HepG2 (cell line): ENCODE measurements around the gene SATB2. TPM values are rescaled to one million over a fixed set of nuclear protein-coding genes. Genes with fewer than 3 reads are reported as not detected.

Experiments used
- ATAC-seq: fragments of 200-7000 bp; cut with Tn5 transposase; 3 replicates; pipeline ENCODE4 v1.9.1; 2020; ENCODE audit warnings: mild to moderate bottlenecking, moderate library complexity
- BruUV-seq: library from RNA; stranded (reverse); fragments of 400-500 nt; replicated peaks from 2 replicates; lab custom pipeline; 2021; lab: Mats Ljungman, UMichigan
- CTCF ChIA-PET: fragments of 300-600 bp; formaldehyde crosslinking; extraction: SDS; loops from one replicate; lab custom pipeline; 2021; ENCODE audit warnings: low total read pairs, inconsistent platforms, low intra/inter-chr PET ratio; lab: Yijun Ruan, JAX
- POLR2A ChIA-PET: fragments of 350-600 bp; sonication (Branson Sonifier 250); formaldehyde crosslinking; loops from one replicate; lab custom pipeline; 2020; ENCODE audit warnings: antibody characterized with exemption, inconsistent platforms; lab: Yijun Ruan, JAX
- DNase-seq: peaks from one replicate; pipeline ENCODE4 v3.0.0-alpha.2; 2015; ENCODE audit warnings: low spot score
- FAIRE-seq: peaks from 3 replicates; lab custom pipeline; 2011; peaks lifted over from hg19 to GRCh38; lab: Jason Lieb, UNC
- H2AFZ ChIP-seq: one replicate; pipeline ENCODE4 v1.6.1; 2011; ENCODE audit warnings: low read length, inconsistent platforms
- H3K27ac ChIP-seq: fragments of 300-600 bp; 3 replicates; pipeline ENCODE4 v1.8.0; 2011; ENCODE audit warnings: mixed run types, mild to moderate bottlenecking, mixed read lengths, low read length, inconsistent platforms; ENCODE audit not compliant: insufficient read depth; ENCODE audit errors: extremely low read length
- H3K27me3 ChIP-seq, 2 experiments: fragments of 200-600 bp in 1 of 2; 2 replicates in 1 of 2; 3 replicates in 1 of 2; pipeline versions ENCODE4 v1.6.0 to v1.8.0; 2011; ENCODE audit warnings: low read length in 2 of 2, mild to moderate bottlenecking in 2 of 2, moderate library complexity in 2 of 2, inconsistent platforms in 1 of 2; ENCODE audit not compliant: insufficient read depth in 2 of 2, control insufficient read depth in 1 of 2
- H3K36me3 ChIP-seq, 2 experiments: fragments of 200-600 bp in 1 of 2; replicated peaks in 1 of 2; 2 replicates in 1 of 2; 3 replicates in 1 of 2; pipeline versions ENCODE4 v1.5.1 to v1.8.0; 2011; ENCODE audit warnings: low read length in 2 of 2, inconsistent platforms in 1 of 2; ENCODE audit not compliant: insufficient read depth in 2 of 2, control insufficient read depth in 1 of 2
- H3K4me1 ChIP-seq: 2 replicates; pipeline ENCODE4 v1.5.1; 2012; ENCODE audit warnings: low read length, inconsistent platforms; ENCODE audit not compliant: insufficient read depth
- H3K4me2 ChIP-seq: 2 replicates; pipeline ENCODE4 v1.6.0; 2011; ENCODE audit warnings: low read depth, low read length, inconsistent platforms
- H3K4me3 ChIP-seq, 3 experiments: fragments of 200-600 bp in 1 of 3; sonication (generic), shearing (Covaris generic) in 1 of 3; replicated peaks in 1 of 3; 2 replicates each; pipeline ENCODE4 v1.5.1; 2011 to 2016; ENCODE audit warnings: low read length in 3 of 3, inconsistent platforms in 2 of 3, low read depth in 2 of 3, mild to moderate bottlenecking in 2 of 3, control low read depth in 1 of 3, mixed read lengths in 1 of 3; ENCODE audit not compliant: insufficient read depth in 1 of 3
- H3K79me2 ChIP-seq: one replicate; pipeline ENCODE4 v1.6.1; 2011; ENCODE audit warnings: low read length, inconsistent platforms; ENCODE audit not compliant: insufficient read depth
- H3K9ac ChIP-seq: 2 replicates; pipeline ENCODE4 v1.6.0; 2011; ENCODE audit warnings: mild to moderate bottlenecking, low read depth, low read length, inconsistent platforms; ENCODE audit not compliant: insufficient read depth
- H3K9me3 ChIP-seq: 2 replicates; pipeline ENCODE4 v1.5.1; 2012; ENCODE audit warnings: mild to moderate bottlenecking, low read length
- H4K20me1 ChIP-seq: 2 replicates; pipeline ENCODE4 v1.6.0; 2011; ENCODE audit warnings: inconsistent platforms, mild to moderate bottlenecking, low read length, moderate library complexity; ENCODE audit not compliant: insufficient read depth
- ATAD3A ChIP-seq: sonication (generic); formaldehyde crosslinking; IDR thresholded peaks from 2 replicates; pipeline ENCODE4 v1.4.0; 2020; ENCODE audit warnings: missing genetic modification reagents
- CAMTA2 ChIP-seq: sonication (generic); formaldehyde crosslinking; IDR thresholded peaks from 2 replicates; pipeline ENCODE4 v1.4.0; 2020; ENCODE audit warnings: mild to moderate bottlenecking, missing genetic modification reagents, borderline replicate concordance
- FOSL2 ChIP-seq: sonication (generic); formaldehyde crosslinking; IDR thresholded peaks from 2 replicates; pipeline ENCODE4 v1.4.0; 2020; ENCODE audit warnings: missing genetic modification reagents
- JUNB ChIP-seq: sonication (generic); formaldehyde crosslinking; IDR thresholded peaks from 2 replicates; pipeline ENCODE4 v1.8.0; 2022; ENCODE audit warnings: missing genetic modification reagents, mild to moderate bottlenecking, borderline replicate concordance
- PRMT3 ChIP-seq: sonication (generic); formaldehyde crosslinking; IDR thresholded peaks from 2 replicates; pipeline ENCODE4 v1.8.1; 2022; ENCODE audit warnings: low read depth, mild to moderate bottlenecking, moderate library complexity, missing genetic modification reagents, borderline replicate concordance
- SMARCE1 ChIP-seq: fragments of 450-650 bp; IDR thresholded peaks from 2 replicates; pipeline ENCODE4 v1.6.1; 2017; ENCODE audit warnings: borderline replicate concordance
- THRA ChIP-seq: sonication (generic); formaldehyde crosslinking; IDR thresholded peaks from 2 replicates; pipeline ENCODE4 v1.4.0; 2020; ENCODE audit warnings: missing genetic modification reagents, borderline replicate concordance
- ZFX ChIP-seq: sonication (generic); formaldehyde crosslinking; IDR thresholded peaks from 2 replicates; pipeline ENCODE4 v1.4.0; 2020; ENCODE audit warnings: mild to moderate bottlenecking, low read depth, missing genetic modification reagents, moderate library complexity
- ZMAT5 ChIP-seq: sonication (generic); formaldehyde crosslinking; IDR thresholded peaks from 2 replicates; pipeline ENCODE4 v1.5.0; 2020; ENCODE audit warnings: mild to moderate bottlenecking, low read depth, missing genetic modification reagents, borderline replicate concordance
- ZNF883 ChIP-seq: sonication (generic); formaldehyde crosslinking; IDR thresholded peaks from 2 replicates; pipeline ENCODE4 v1.5.1; 2020; ENCODE audit warnings: mild to moderate bottlenecking, missing genetic modification reagents; ENCODE audit errors: not compliant biosample characterization
- ZSCAN9 ChIP-seq: IDR thresholded peaks from 2 replicates; pipeline ENCODE4 v1.6.1; 2016; ENCODE audit warnings: borderline replicate concordance
- ZZZ3 ChIP-seq: sonication (generic); formaldehyde crosslinking; IDR thresholded peaks from 2 replicates; pipeline ENCODE4 v1.4.0; 2020; ENCODE audit warnings: missing genetic modification reagents, mild to moderate bottlenecking, borderline replicate concordance
- whole genome bisulfite sequencing: methylation state at CpG from one replicate; pipeline ENCODE4 v1.1.6; 2017; ENCODE audit warnings: low lambda C conversion rate; 5-methylcytosine and 5-hydroxymethylcytosine counted together
- in situ Hi-C: cut with HindIII; loops from 2 replicates; pipeline ENCODE4 v1.10.0; 2017; ENCODE audit warnings: low pct_unique_long_range_greater_than_20kb; ENCODE audit not compliant: extremely low pct_ligation_motif_present
- intact Hi-C: fragments of 100-400 bp; cut with micrococcal nuclease; formaldehyde crosslinking; loops from one replicate; pipeline ENCODE4 v1.10.0; 2022; ENCODE audit not compliant: unreplicated experiment
- polyA plus RNA-seq, 8 experiments: library from polyadenylated mRNA; depleted of rRNA in 3 of 8; stranded (reverse) in 7 of 8; unstranded in 1 of 8; fragments of >200 nt; fragmentation: Illumina TruSeq in 4 of 8; extraction: Trizol in 4 of 8; gene quantifications; 2 replicates each; pipeline versions ENCODE4 v1.2.1 to v1.2.3, GENCODE V29; 2011 to 2016; ENCODE audit warnings: low read depth in 4 of 8, missing spikeins in 1 of 8, mixed read lengths in 1 of 8; ENCODE audit not compliant: insufficient read depth in 1 of 8
- total RNA-seq, 5 experiments: library from RNA; depleted of rRNA; stranded (reverse); fragments of >200 nt; fragmentation: Illumina TruSeq; extraction: Trizol; gene quantifications; 2 replicates each; pipeline ENCODE4 v1.2.3, GENCODE V29; 2016; ENCODE audit warnings: low read depth in 1 of 5

The SATB2 gene
- total and polyA plus RNA-seq, 2 of the 13 experiments (the other 11 are each of a cell fraction or from before 2014, with no cell fraction given): 2.5 to 5.5 TPM

- Histone ChIP-seq H3K79me2 (no peaks in the 10 kb centered on the region), H3K4me3 (no peak overlapping the region), H3K9ac (no peak overlapping the region), H3K4me1 (no peaks in the 10 kb centered on the region), H3K4me2 (no peak overlapping the region)
- intact Hi-C loops: no loop called here
- FAIRE-seq: no peak
- CTCF ChIA-PET: no interaction called here
- no peak for DNase-seq
- TF ChIP-seq SMARCE1: no peak
- TF ChIP-seq, all 625 proteins: peak for 0
- no peaks in the 10 kb centered on the region for H4K20me1 ChIP-seq
- H2AFZ ChIP-seq: no peak overlapping the region
- H3K9me3 ChIP-seq: peaks cover 11% of the 10 kb centered on the region; the same call in 1 of the 2 replicates
- no peak overlapping the region for H3K27ac ChIP-seq
- in situ Hi-C loops: no loop called here
- no peaks in the 10 kb centered on the region for H3K36me3 ChIP-seq
- POLR2A ChIA-PET: no interaction called here
- H3K27me3 ChIP-seq: no peaks in the 10 kb centered on the region
- BruUV-seq: no TSS peak
- no peak for ATAC-seq
These were observed 199.4 kb downstream of the SATB2 start for GRCh38 chr2:199258291-199258690.

- Histone ChIP-seq H2AFZ (no peak overlapping the region), H3K4me2 (no peak overlapping the region), H3K9me3 (0 out of 2 replicates have a peak, but pooled peaks cover 6% of the 10 kb centered on the region), H3K4me1 (no peaks in the 10 kb centered on the region), H3K4me3 (no peak overlapping the region), H3K36me3 (no peaks in the 10 kb centered on the region), H4K20me1 (no peaks in the 10 kb centered on the region), H3K79me2 (no peaks in the 10 kb centered on the region), H3K9ac (no peak overlapping the region), H3K27me3 (peaks cover 0 to 4% of the 10 kb centered on the region in 2 experiments; a peak in 1 of 5 replicates), H3K27ac (no peak overlapping the region)
- no TSS peak for BruUV-seq
- CTCF ChIA-PET: no interaction called here
- intact Hi-C loops: no loop called here
- FAIRE-seq (no peak), ATAC-seq (no peak), DNase-seq (no peak)
- POLR2A ChIA-PET: no interaction called here
- in situ Hi-C loops: no loop called here
- 14% methylated on average over 7 of the region's 7 CpGs for WGBS
- TF ChIP-seq JUNB (CRISPR knock-in tag): no peak
- no peak for TF ChIP-seq CAMTA2 (CRISPR knock-in tag)
- TF ChIP-seq ZNF883 (CRISPR knock-in tag): no peak
- no peak for TF ChIP-seq ZFX (CRISPR knock-in tag)
- no peak for TF ChIP-seq THRA (CRISPR knock-in tag)
- TF ChIP-seq ZSCAN9 (CRISPR knock-in tag): no peak
- no peak for TF ChIP-seq FOSL2
- no peak for TF ChIP-seq ATAD3A
- no peak for TF ChIP-seq ZZZ3 (CRISPR knock-in tag)
- no peak for TF ChIP-seq ZMAT5 (CRISPR knock-in tag)
- no peak for TF ChIP-seq PRMT3 (CRISPR knock-in tag)
These were observed 200.2 kb downstream of the SATB2 start for GRCh38 chr2:199257261-199258224.
